Measurements from ENCODE around the gene SLCO4A1.

The SLCO4A1 gene

GRCh38 chr20:62688855-62689460 lies 46.7 kb downstream of the SLCO4A1 start:
- DNase-seq: no peak

GRCh38 chr20:62689861-62690260 lies 47.6 kb downstream of the SLCO4A1 start:
- DNase-seq: no peak

- no peak for DNase-seq
Measured at GRCh38 chr20:62690261-62690820, 48.0 kb downstream of the SLCO4A1 start.

- no peak for DNase-seq
Measured at GRCh38 chr20:62691487-62691886, 49.2 kb downstream of the SLCO4A1 start.

GRCh38 chr20:62692176-62692575 lies 49.9 kb downstream of the SLCO4A1 start:
- no peak for DNase-seq

- DNase-seq: no peak
Measured at GRCh38 chr20:62692801-62693523, 50.7 kb downstream of the SLCO4A1 start.

GRCh38 chr20:62693524-62693922 lies 51.2 kb downstream of the SLCO4A1 start:
- DNase-seq: no peak

GRCh38 chr20:62694106-62694505 lies 51.8 kb downstream of the SLCO4A1 start:
- DNase-seq: no peak

- DNase-seq: no peak
Measured at GRCh38 chr20:62694868-62695267, 52.6 kb downstream of the SLCO4A1 start.

- no peak for DNase-seq
Measured at GRCh38 chr20:62695448-62696414, 53.4 kb downstream of the SLCO4A1 start.

- no peak for DNase-seq
Measured at GRCh38 chr20:62696434-62696957, 54.2 kb downstream of the SLCO4A1 start.

GRCh38 chr20:62696989-62697388 lies 54.7 kb downstream of the SLCO4A1 start:
- DNase-seq: no peak

GRCh38 chr20:62697468-62697912 lies 55.2 kb downstream of the SLCO4A1 start:
- DNase-seq: no peak

GRCh38 chr20:62698231-62698630 lies 55.9 kb downstream of the SLCO4A1 start:
- no peak for DNase-seq

GRCh38 chr20:62699296-62699695 lies 57.0 kb downstream of the SLCO4A1 start:
- no peak for DNase-seq

GRCh38 chr20:62699741-62700140 lies 57.4 kb downstream of the SLCO4A1 start:
- no peak for DNase-seq

- no peak for DNase-seq
Measured at GRCh38 chr20:62700261-62700930, 58.1 kb downstream of the SLCO4A1 start.

- no peak for DNase-seq
Measured at GRCh38 chr20:62701161-62702012, 59.1 kb downstream of the SLCO4A1 start.

- no peak for DNase-seq
Measured at GRCh38 chr20:62702013-62702300, 59.7 kb downstream of the SLCO4A1 start.

- DNase-seq: peak; percentile 46
Measured at GRCh38 chr20:62702895-62703852, 60.9 kb downstream of the SLCO4A1 start.

Data from activated CD4-positive, alpha-beta T cell treated with anti-CD3 and anti-CD28 coated beads for 48 hours (primary cell).